CD4-positive, CD25-positive, alpha-beta regulatory T cell (primary cell): Measurements from ENCODE around the gene ARHGAP8. TPM values are rescaled to one million over a fixed set of nuclear protein-coding genes. Genes with fewer than 3 reads are reported as not detected.

ENCODE experiments used
- ATAC-seq, 2 donors: fragments of 150-1000 bp; cut with Tn5 transposase; one replicate each; pipeline ENCODE4 v1.10.0; 2021; ENCODE audit warnings: low read depth in 2 of 2, moderate number of reproducible peaks in 2 of 2, moderate library complexity in 1 of 2
- DNase-seq, 3 donors: peaks; one replicate each; pipeline versions ENCODE4 v3.0.0 to v3.0.0-alpha.2; 2012 to 2022; ENCODE audit warnings: mixed read lengths in 1 of 3
- H3K27ac ChIP-seq: one replicate; pipeline ENCODE4 v1.7.0; 2013; ENCODE audit warnings: mild to moderate bottlenecking, low read length; ENCODE audit not compliant: insufficient read depth, poor library complexity, severe bottlenecking
- H3K27me3 ChIP-seq: one replicate; pipeline ENCODE4 v1.7.0; 2013; ENCODE audit warnings: low read length; ENCODE audit not compliant: control insufficient read depth, insufficient read depth
- H3K36me3 ChIP-seq: one replicate; pipeline ENCODE4 v1.7.0; 2013; ENCODE audit warnings: mild to moderate bottlenecking, low read length, moderate library complexity; ENCODE audit not compliant: control insufficient read depth, insufficient read depth
- H3K4me1 ChIP-seq: 2 replicates; pipeline ENCODE4 v1.7.0; 2013; ENCODE audit warnings: mild to moderate bottlenecking, low read length; ENCODE audit not compliant: insufficient read depth, control insufficient read depth, poor library complexity, severe bottlenecking
- H3K4me3 ChIP-seq: one replicate; pipeline ENCODE4 v1.7.0; 2013; ENCODE audit warnings: low read depth, mild to moderate bottlenecking, low read length, moderate library complexity
- H3K9me3 ChIP-seq, 2 experiments: 1 replicate in 1 of 2; 2 replicates in 1 of 2; pipeline ENCODE4 v1.7.0; 2013; ENCODE audit warnings: low read length in 2 of 2, mild to moderate bottlenecking in 1 of 2, moderate library complexity in 1 of 2; ENCODE audit not compliant: control insufficient read depth in 2 of 2
- H3K27ac Mint-ChIP-seq, 3 donors: one replicate each; pipeline ENCODE4 v1.8.0; 2020 to 2022; ENCODE audit warnings: mild to moderate bottlenecking in 3 of 3, mixed read lengths in 3 of 3, moderate library complexity in 2 of 3
- H3K27me3 Mint-ChIP-seq: one replicate; pipeline ENCODE4 v1.8.0; 2022; ENCODE audit warnings: mild to moderate bottlenecking, mixed read lengths
- H3K36me3 Mint-ChIP-seq: one replicate; pipeline ENCODE4 v1.8.0; 2020; ENCODE audit warnings: mixed read lengths
- H3K4me1 Mint-ChIP-seq, 4 donors: one replicate each; pipeline ENCODE4 v1.8.0; 2020 to 2022; ENCODE audit warnings: mixed read lengths in 4 of 4, mild to moderate bottlenecking in 1 of 4
- H3K4me3 Mint-ChIP-seq, 4 donors: one replicate each; pipeline ENCODE4 v1.8.0; 2020 to 2022; ENCODE audit warnings: mild to moderate bottlenecking in 4 of 4, mixed read lengths in 4 of 4, moderate library complexity in 3 of 4
- H3K9me3 Mint-ChIP-seq, 7 donors: one replicate each; pipeline ENCODE4 v1.8.0; 2020 to 2022; ENCODE audit warnings: mixed read lengths in 7 of 7, mild to moderate bottlenecking in 3 of 7, moderate library complexity in 2 of 7
- polyA plus RNA-seq, 4 donors: library from polyadenylated mRNA; unstranded; fragments of 300-500 nt; fragmentation: Illumina TruSeq; gene quantifications; one replicate each; pipeline ENCODE4 v1.2.3, GENCODE V29; 2021
- total RNA-seq: library from RNA; stranded (reverse); gene quantifications from one replicate; pipeline ENCODE4 v1.2.3, GENCODE V29; 2022

The ARHGAP8 gene
- total and polyA plus RNA-seq, 5 donors from 2014 or later, result 0.18 to 2.6 (median 0.51) TPM; not detected in 1

DNA sequence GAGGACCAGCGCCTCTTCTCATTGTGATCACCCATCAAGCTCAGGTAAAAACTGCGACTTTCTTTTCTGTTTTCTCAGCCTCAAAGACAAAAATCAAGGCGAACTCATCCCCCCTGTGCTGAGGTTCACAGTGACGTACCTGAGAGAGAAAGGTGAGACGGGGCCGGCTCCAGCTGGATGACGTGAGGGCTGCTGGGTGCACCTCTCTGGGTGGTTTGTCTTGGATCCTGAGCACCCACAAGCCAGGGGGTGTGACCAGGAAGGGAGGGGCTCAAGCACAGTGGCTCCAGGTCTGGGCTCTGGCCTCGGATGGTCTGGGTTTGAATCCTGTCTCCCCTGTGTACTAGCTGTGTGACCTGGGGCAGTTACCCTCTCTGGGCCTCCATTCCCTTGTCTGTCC, 92.8 kb downstream of the ARHGAP8 start:
- no peaks in the 10 kb centered on the region for H3K27me3 ChIP-seq
- H3K4me3 ChIP-seq, result no peak overlapping the region
- peaks cover 0 to 10% (median 4%) of the 10 kb centered on the region in 7 donors for H3K9me3 Mint-ChIP-seq
- H3K9me3 ChIP-seq, result peaks cover 0 to 2% of the 10 kb centered on the region in 2 experiments
- no peak overlapping the region for H3K27ac ChIP-seq
- ATAC-seq (no peak), DNase-seq (no peak)
- no peaks in the 10 kb centered on the region for H3K36me3 Mint-ChIP-seq
- H3K27ac Mint-ChIP-seq, result no peak overlapping the region
- H3K4me3 Mint-ChIP-seq, result no peak overlapping the region
- H3K4me1 ChIP-seq, result no peaks in the 10 kb centered on the region
- no peaks in the 10 kb centered on the region for H3K4me1 Mint-ChIP-seq
- no peaks in the 10 kb centered on the region for H3K36me3 ChIP-seq
- H3K27me3 Mint-ChIP-seq, result peaks cover 9% of the 10 kb centered on the region

DNA sequence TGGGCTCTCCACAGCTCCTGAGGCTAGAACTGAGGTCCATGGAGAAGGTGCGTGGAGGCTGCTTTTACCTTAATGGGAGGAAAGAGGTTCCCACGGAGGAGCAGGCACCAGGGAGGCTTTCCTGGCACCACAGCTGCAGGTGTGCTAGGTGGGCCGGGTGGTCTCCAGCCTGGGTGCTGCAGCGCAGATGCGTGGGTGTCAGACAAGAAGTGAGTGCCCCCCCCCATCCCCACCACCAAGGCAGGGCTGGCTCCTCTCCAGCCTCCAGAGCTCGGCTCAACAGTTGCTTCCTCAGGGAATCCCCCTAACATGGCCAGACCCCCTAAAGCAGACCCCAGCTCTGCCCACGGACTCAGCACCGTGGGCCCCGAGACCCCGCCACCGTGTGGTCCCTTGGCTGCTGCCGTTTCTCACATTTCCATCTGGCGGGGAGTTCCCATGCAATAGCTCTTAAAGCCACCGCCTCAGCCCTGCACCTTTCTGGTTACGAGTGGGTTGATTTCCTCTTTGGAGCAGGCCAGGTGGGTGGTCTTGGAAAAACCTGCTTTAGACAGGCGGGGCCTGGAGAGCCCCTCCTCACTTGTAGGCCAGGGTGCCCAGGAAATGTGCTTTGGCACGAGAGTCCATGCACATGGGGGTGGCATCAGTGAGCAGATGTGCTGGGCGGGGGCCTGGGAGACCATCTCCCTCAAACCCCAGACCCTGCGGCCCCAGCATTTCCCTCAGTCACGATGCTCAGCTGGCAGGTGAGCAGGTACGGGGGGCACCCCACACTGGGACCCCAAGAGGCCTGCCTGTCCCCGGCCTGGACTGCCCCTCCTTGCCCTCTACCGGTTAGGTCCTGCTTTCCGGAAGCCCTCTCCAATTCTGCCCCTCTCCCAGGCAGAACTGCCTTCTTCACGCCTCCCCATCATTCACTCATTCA, 93.7 kb downstream of the ARHGAP8 start:
- no peaks in the 10 kb centered on the region for H3K36me3 ChIP-seq
- DNase-seq, result no peak

DNA sequence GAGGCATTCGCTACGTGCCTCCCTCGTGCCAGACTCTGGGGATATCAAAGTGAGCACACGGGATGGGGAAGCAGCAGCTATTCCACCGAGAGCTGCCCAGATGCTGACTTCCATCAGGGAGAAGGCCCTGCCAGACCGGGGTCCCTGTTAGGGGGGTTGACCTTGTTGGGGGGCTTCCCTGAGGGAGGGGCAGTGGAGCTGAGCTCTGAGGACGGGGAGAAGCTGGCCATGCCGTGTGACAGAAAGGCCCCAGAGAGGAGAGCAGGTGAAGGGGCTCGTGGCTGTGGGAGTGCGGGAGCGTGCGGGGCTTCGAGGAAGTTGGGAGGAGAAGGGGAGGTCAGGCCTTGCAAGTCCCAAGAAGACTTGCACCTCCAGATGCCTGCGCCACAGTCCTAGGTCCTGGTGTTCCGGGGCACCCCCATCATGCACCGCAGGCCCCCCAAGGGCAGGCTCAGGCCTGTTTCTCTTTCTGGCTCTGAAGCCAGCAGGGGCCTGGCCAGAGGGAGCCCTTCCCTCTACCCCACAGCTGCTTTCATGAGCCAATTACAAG, 94.4 kb downstream of the ARHGAP8 start:
- Mint-ChIP-seq H3K36me3 (no peaks in the 10 kb centered on the region), H3K9me3 (peaks cover 0 to 10% (median 4%) of the 10 kb centered on the region in 7 donors), H3K4me3 (no peak overlapping the region), H3K27me3 (peaks cover 9% of the 10 kb centered on the region), H3K27ac (no peak overlapping the region), H3K4me1 (no peaks in the 10 kb centered on the region)
- no peak for DNase-seq
- ATAC-seq, result no peak
- H3K4me1 ChIP-seq, result no peaks in the 10 kb centered on the region
- H3K36me3 ChIP-seq, result no peaks in the 10 kb centered on the region
- no peaks in the 10 kb centered on the region for H3K27me3 ChIP-seq
- no peak overlapping the region for H3K27ac ChIP-seq
- H3K4me3 ChIP-seq, result no peak overlapping the region
- peaks cover 0 to 2% of the 10 kb centered on the region in 2 experiments for H3K9me3 ChIP-seq

More for the DNA sequence above, 93.7 kb downstream of the ARHGAP8 start:
- H3K9me3 ChIP-seq, result peaks cover 0 to 2% of the 10 kb centered on the region in 2 experiments
- H3K27ac ChIP-seq, result no peak overlapping the region
- peaks cover 9% of the 10 kb centered on the region for H3K27me3 Mint-ChIP-seq
- no peak overlapping the region for H3K27ac Mint-ChIP-seq
- no peaks in the 10 kb centered on the region for H3K27me3 ChIP-seq
- H3K4me1 ChIP-seq, result no peaks in the 10 kb centered on the region
- ATAC-seq, result no peak
- no peak overlapping the region for H3K4me3 ChIP-seq
- no peaks in the 10 kb centered on the region for H3K4me1 Mint-ChIP-seq
- peaks cover 0 to 10% (median 4%) of the 10 kb centered on the region in 7 donors for H3K9me3 Mint-ChIP-seq
- H3K4me3 Mint-ChIP-seq, result no peak overlapping the region
- no peaks in the 10 kb centered on the region for H3K36me3 Mint-ChIP-seq

DNA sequence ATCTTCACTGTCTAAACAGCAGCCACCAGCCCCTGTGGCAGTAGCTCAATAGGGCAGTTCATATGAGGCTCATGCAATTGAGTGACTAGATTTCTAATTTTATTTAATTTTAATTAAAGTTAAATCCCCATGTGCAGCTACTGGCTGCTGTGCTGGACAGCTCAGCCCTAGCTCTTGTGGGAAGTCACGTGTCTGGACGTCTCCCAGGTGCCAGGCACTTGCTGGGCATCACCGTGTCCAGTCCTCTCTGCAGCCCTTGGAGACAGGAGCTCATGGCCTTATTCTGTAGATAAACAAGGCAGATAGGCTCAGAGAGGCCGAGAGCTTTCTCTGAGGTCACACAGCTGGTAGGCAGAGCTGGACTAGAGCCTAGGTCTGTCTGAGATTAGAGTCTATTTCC, 95.0 kb downstream of the ARHGAP8 start:
- Mint-ChIP-seq H3K36me3 (no peaks in the 10 kb centered on the region), H3K4me1 (no peaks in the 10 kb centered on the region), H3K9me3 (peaks cover 0 to 10% (median 4%) of the 10 kb centered on the region in 7 donors), H3K27me3 (peaks cover 9% of the 10 kb centered on the region), H3K4me3 (no peak overlapping the region), H3K27ac (no peak overlapping the region)
- no peak overlapping the region for H3K4me3 ChIP-seq
- DNase-seq (no peak), ATAC-seq (no peak)
- no peaks in the 10 kb centered on the region for H3K36me3 ChIP-seq
- no peak overlapping the region for H3K27ac ChIP-seq
- no peaks in the 10 kb centered on the region for H3K27me3 ChIP-seq
- H3K9me3 ChIP-seq, result peaks cover 0 to 2% of the 10 kb centered on the region in 2 experiments
- no peaks in the 10 kb centered on the region for H3K4me1 ChIP-seq

DNA sequence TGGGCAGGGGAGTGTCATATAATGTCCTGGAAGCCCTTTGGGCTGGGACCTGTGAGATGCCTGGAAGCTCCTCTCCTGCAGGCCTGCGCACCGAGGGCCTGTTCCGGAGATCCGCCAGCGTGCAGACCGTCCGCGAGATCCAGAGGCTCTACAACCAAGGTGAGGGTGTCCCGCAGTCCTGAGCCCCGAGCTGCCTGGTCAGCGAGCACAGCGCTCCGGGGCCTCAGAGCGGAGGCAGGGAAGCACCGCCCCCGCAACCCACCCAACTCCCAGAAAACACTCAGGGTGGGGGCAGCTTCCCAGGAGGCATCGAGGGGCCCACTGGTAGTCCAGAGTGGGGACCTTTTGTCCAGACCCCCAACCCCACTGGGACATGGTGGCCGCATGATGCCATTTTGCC, 95.5 kb downstream of the ARHGAP8 start:
- no peak overlapping the region for H3K27ac Mint-ChIP-seq
- ATAC-seq (no peak), DNase-seq (no peak)
- no peak overlapping the region for H3K4me3 ChIP-seq
- H3K36me3 ChIP-seq, result no peaks in the 10 kb centered on the region
- H3K9me3 Mint-ChIP-seq, result peaks cover 0 to 10% (median 4%) of the 10 kb centered on the region in 7 donors
- no peaks in the 10 kb centered on the region for H3K4me1 Mint-ChIP-seq
- H3K4me3 Mint-ChIP-seq, result no peak overlapping the region
- no peaks in the 10 kb centered on the region for H3K27me3 ChIP-seq
- H3K9me3 ChIP-seq, result peaks cover 0 to 2% of the 10 kb centered on the region in 2 experiments
- peaks cover 9% of the 10 kb centered on the region for H3K27me3 Mint-ChIP-seq
- H3K4me1 ChIP-seq, result no peaks in the 10 kb centered on the region
- no peaks in the 10 kb centered on the region for H3K36me3 Mint-ChIP-seq
- no peak overlapping the region for H3K27ac ChIP-seq

DNA sequence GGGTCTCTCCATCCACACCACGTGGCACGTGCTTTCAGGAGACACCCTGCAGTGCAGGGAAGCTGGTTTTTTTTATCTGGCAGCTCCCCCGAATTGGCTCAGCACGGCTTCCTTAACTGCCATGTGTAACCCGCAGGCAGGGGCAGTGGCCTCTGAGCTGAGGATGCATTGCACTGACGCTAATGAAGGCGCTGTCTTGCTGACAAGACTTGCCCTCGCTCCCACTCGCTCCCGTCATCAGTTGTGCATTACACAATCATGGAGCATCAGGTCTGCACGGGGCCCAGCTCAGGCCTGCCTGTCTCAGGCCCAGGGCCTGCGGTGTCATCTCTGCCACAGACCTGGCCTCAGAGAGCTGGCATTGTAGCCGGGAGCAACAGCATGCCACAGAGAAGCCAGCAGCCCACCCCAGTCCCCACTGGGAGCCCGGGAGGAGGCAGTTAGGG, 95.9 kb downstream of the ARHGAP8 start:
- ATAC-seq, result no peak
- peaks cover 0 to 10% (median 4%) of the 10 kb centered on the region in 7 donors for H3K9me3 Mint-ChIP-seq
- H3K36me3 ChIP-seq, result no peaks in the 10 kb centered on the region
- H3K9me3 ChIP-seq, result peaks cover 0 to 2% of the 10 kb centered on the region in 2 experiments
- H3K27me3 ChIP-seq, result no peaks in the 10 kb centered on the region
- H3K4me1 Mint-ChIP-seq, result no peaks in the 10 kb centered on the region
- H3K4me1 ChIP-seq, result no peaks in the 10 kb centered on the region
- H3K4me3 Mint-ChIP-seq, result no peak overlapping the region
- no peak overlapping the region for H3K27ac Mint-ChIP-seq
- no peaks in the 10 kb centered on the region for H3K36me3 Mint-ChIP-seq
- H3K4me3 ChIP-seq, result no peak overlapping the region
- no peak overlapping the region for H3K27ac ChIP-seq
- peaks cover 9% of the 10 kb centered on the region for H3K27me3 Mint-ChIP-seq
- DNase-seq, result no peak

DNA sequence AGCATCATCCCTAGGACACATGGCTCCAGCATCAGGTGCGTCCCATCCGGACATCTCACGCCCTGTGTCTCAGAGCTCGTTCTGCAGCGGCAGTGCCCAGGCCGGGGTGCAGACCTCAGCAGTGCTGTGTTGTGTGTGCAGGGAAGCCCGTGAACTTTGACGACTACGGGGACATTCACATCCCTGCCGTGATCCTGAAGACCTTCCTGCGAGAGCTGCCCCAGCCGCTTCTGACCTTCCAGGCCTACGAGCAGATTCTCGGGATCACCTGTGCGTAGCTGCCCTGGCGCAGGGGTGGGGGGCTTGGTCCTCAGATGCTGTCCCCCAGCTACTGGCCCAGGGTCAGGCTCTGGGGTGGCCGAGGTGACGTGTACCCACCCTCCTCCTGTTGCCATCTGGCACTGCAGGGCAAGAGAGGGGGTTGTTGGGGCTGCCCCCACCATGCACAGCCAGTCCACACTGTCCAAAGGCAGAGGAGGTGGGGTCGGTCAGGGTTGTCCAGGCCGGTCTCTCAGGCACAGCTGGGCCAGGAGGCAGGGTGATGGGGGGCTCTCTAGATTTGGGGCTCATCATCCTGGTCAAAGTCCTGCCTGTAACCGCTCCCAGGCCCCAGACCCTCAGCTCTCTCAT, 96.5 kb downstream of the ARHGAP8 start:
- no peaks in the 10 kb centered on the region for H3K36me3 Mint-ChIP-seq
- peaks cover 0 to 8% (median 3%) of the 10 kb centered on the region in 7 donors for H3K9me3 Mint-ChIP-seq
- no peak overlapping the region for H3K4me3 ChIP-seq
- ATAC-seq (no peak), DNase-seq (no peak)
- H3K27ac ChIP-seq, result no peak overlapping the region
- H3K27ac Mint-ChIP-seq, result no peak overlapping the region
- no peak overlapping the region for H3K4me3 Mint-ChIP-seq
- peaks cover 9% of the 10 kb centered on the region for H3K27me3 Mint-ChIP-seq
- peaks cover 0 to 2% of the 10 kb centered on the region in 2 experiments for H3K9me3 ChIP-seq
- H3K27me3 ChIP-seq, result no peaks in the 10 kb centered on the region
- no peaks in the 10 kb centered on the region for H3K4me1 Mint-ChIP-seq
- no peaks in the 10 kb centered on the region for H3K36me3 ChIP-seq
- H3K4me1 ChIP-seq, result no peaks in the 10 kb centered on the region
